Stimulated activated CD8-positive, alpha-beta memory T cell treated with anti-CD3 and anti-CD28 coated beads, Interleukin-7, amount 100 ng/mL, for 1 hour (primary cell): ENCODE measurements around the gene MVB12A.

Experiments used
- DNase-seq, 2 donors: peaks; one replicate each; pipeline ENCODE4 v3.0.0-alpha.2; 2020; ENCODE audit warnings: low read depth in 2 of 2

The MVB12A gene

DNA sequence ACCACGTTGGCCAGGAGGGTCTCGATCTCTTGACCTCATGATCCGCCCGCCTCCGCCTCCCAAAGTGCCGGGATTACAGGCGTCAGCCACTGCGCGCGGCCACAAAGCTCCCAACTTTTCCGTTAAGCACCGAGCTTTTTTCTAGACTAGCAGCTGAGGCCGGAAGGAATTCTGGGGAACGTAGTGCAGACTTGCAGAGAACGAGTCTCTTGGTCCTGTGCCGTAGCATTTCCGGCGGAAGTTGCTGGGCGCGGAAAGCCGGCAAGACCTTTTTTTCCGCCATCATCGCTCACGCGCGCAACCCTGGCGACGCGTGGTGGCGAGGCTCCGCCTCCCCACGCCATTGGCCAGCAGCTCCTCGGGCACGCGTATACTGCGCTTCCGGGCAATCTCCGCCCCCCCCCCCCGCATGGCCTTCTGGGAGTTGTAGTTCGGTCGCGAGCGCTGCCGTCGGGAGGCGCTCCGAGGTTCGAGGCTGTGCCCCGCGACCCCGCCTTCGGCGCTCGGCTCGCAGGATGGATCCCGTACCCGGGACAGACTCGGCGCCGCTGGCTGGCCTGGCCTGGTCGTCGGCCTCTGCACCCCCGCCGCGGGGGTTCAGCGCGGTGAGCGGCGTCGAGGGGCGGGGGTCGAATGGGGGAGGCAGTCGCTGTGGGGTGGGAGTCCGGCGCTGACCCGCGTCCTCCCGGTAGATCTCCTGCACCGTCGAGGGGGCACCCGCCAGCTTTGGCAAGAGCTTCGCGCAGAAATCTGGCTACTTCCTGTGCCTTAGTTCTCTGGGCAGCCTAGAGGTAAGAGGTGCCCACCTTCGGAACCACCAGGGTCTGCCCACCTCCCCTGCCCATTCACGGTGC lies at the start of gene MVB12A:
TSS of gene MVB12A (plus strand) at position 427 of the 854 bp plus-strand sequence. CDS start at position 516, 89 bp downstream.
- peak; percentile 88 to 90 for DNase-seq

DNA sequence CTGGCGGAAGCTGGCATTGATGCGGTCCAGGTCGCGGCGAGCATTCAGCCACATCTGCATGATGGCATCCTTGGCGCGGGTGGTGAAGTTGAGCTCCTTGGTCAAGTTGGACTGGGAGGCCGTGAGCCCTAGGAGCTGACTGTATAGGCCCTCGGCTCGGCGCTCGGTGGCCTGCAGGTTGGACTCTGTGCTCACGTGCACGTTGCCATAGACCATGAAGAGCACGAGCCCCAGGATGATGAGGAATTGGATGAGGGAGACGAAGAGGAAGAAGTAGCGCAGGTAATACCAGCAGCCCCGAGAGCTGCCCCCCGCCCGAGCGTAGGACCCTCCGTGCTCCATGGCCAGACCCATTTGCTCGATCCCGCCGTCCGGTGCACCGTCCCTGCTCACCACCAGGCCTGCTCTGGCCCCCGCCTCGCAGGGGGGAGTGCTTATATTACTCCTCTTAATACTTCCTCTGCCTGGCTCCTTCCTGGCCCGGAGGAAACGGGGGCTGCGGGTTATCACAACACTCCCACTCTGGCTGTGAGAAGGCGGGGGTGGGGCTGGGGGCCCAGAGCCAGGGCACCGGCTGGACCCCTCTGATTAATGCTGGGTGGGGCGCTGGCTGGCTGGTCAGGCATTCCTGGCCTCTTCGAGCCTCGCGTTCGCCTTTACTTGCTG lies 42.8 kb upstream of the MVB12A start, which contains the start of gene PLVAP:
TSS of gene PLVAP (minus strand) at position 408 of the 666 bp plus-strand sequence. CDS start at position 354, 54 bp downstream.
- no peak for DNase-seq

DNA sequence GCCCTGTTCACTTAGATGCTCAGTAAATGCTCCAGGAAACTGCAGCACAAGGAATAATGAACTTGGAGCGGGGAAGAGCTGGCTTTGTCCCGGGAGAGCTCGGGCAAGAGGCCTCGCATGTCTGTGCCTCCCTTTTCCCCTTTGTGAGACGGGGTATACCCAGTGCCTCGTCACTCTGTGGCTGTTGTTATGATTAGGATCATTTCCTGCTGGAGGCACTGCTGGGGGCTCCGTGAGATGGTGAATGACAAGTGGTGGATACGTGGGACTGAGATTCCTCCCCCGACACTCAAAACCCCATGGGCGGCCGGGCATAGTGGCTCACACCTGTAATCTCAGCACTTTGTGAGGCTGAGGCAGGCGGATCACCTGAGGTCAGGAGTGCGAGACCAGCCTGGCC lies 41.6 kb upstream of the MVB12A start:
- no peak for DNase-seq

DNA sequence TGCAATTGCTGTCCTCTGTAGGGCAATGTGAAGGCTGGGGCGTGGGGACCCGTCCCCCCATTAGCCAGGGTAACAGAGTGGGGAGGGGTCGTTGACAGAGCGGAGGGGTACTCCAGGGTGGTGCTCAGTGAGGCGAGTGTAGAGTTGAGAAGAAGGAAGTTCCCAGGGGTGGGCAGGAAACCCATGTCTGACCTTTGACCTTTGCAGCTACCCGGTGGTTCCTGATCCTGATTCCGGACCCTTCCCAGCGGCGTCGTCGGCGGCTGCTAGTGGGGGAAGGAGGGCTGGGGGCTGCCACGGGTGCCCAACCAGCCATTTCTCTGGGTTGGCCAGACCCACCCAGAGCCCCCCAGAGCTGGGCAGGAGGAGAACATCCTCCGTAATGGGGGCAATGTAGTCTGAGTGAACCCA lies 40.6 kb upstream of the MVB12A start:
- DNase-seq, result no peak

DNA sequence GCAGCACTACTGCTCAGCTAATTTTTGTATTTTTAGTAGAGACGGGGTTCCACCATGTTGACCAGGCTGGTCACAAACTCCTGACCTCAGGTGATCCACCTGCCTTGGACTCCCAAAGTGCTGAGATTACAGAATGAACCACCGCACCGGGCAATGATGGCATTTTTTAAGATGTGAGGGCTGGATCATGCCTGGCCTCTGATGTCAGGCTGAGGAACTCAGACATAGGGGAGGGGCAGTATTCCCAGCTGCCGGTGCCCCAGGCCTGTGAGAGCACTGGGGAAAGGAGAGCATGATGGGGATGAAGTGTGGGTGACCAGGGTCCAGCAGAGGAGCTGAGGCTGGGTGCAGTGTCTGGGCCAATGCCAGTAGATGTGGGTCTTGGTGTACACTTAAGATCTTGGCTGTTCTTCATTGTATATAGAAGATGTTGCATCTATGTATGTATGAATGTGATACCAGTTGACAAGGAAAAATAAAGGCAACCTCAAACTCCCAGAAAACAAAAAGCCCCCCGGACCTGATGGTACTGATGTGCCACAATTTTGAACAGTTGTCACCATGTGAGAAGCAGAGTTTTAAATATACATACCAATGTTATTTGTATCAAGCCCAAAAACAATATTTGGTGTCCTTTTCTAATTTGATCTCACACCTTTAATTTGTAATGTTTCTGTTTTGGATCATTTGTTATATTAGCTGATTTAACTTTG lies 39.3 kb upstream of the MVB12A start:
- DNase-seq, result no peak

DNA sequence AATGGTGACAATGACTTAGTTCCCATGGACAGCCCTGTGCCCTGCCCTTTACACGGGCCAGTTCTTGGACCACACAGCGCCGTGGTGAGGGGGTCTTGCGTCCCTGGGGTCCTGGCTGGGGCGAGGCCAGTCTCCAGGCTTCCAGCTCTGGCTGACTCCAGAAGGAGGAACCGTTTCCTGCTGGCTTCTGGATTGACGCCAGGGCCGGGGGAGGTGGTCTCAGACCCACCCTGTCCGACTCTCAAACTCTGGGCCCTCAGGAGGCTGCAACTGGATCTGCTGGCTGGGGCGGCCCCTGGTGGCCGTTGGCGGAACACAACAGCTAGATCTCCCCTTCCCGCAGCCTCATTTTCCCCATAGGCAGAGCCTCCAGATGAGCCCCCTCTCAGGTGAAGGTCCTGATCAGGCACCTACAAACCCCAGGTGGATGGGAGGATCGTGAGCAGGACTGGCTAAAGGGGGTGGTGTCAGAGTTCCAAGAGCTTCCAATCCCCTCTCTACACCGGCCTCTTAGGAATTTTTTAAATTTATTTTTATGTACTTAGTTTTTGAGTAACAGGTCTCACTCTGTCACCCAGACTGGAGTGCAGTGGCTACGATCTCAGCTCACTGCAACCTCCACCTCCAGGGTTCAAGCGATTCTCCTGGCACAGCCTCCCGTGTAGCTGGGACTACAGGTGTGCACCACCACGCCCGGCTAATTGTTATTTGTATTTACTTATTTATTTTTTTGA lies 33.8 kb upstream of the MVB12A start:
- DNase-seq, result peak in 1 of 2 donors; percentile 37

DNA sequence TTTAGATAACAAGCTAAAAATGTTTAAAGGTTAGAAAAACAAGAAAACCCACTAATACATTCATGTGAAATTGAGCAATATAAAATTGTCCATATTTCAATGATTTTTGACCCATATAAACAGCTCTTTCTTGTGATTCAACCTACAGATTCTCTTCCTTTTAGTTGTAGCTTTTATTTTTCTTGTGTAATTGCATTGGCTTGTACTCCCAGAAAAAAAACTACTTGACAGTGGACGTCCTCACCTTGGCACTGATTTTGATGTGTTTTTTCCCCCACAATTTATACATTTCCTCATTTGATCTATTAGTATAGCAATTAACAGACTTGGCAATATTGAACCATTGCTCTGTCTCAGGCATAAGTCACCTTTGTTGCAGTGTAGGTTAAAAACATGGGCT lies 30.6 kb upstream of the MVB12A start:
- DNase-seq, result no peak

DNA sequence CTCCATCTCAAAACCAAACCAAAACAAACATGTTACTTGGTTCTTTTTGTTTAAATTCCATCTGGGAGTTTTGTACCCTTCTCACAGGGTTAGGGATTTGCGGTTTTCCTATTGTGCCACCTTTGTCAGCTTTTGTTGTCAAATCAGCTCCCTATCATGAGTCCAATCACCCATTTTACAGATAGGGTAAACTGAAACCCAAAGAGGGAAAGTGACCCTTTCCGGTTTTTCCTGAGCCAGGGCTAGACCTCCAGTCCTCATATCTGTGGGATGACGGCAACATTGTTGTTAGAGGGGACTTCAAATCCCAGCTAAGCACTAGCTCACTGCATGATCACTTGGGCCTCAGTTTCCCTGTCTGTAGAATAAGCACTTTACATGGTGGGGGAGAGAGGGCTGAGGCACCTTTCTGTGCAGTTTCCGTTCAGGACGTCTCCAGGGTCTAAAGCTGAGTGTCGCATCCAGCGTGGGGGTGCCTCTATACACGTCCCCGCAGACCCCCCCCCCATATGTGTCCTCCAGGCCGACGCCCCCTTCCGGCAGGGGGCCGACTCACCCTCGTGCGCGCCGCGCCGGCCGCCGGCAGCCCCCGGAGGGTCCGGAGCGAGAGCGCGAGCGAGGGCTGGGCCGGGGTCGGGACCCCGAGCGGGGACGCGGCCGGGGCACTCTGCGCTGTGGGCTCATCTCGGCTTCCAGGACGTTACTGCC lies 29.7 kb upstream of the MVB12A start:
- DNase-seq, result no peak

DNA sequence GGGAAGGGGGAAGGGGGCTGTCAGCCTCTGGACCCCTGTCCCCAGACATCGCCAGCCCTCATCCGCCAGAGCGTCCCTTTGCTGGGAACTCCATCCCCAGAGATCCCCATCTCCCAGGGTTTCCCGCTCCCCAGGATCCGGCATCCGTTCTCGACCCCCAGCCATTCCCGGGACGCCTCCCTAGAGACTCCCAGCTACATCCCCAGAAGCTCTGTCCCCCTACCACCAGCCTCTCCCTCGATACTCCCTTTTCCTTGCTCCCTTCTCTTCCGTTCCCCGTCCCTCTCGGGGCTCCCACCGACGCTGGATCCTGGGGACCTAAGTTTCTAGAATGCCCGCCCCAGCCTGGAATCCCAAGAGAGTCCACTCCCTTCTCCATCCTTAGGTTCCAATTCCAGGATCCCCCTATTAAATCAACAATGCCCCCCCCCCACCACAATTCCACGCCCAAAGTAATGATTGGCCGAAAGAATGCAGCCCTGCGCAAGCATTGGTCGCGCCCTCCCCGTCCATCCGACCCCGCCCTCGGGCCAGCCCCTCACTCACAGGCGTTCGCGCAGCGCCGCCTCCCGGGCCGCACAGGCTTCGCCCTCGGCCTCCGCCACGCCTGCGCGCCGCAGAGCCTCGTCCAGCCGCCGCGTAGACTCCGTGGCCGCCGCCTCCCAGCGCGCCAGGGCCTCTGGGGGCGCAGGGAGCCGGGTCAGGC lies 29.0 kb upstream of the MVB12A start:
- DNase-seq, result peak; percentile 73 to 76

DNA sequence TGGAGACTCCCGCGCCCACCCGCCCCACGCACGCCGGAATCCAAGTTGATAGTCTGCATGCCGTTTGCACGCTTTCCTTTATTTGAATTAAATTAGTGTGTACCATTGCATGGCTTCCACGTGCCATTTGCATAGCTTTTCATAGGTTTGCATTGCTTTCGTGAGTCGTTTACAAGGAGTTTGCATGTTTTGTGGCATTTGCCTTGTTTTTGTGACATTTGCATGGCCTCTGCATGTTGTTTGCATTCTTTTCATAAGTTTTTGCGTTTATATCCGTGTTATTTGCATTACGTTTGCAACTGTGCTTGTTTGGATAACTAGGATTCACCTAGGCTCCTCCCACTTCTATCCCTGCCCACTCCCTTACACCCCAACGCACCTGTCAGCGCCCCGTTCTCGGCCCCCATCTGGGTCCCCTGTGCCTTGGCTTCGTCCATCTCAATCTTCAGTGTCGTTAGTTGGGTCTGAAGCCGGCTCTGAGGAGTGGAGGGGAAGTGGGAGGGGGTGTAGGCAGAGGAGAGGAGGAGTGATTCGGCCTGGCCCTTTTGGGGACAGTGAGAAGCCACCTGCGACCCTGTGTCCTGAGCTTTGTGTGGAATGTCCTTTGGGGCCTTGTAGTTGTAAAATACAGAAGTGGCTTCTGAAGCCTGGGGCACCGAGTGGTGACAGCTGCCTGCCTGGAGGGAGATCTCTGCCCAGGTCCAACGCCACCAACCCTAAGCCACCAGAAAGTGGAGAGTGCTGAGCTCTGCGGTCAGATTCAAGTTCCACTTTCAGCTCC lies 28.3 kb upstream of the MVB12A start:
- DNase-seq, result no peak

DNA sequence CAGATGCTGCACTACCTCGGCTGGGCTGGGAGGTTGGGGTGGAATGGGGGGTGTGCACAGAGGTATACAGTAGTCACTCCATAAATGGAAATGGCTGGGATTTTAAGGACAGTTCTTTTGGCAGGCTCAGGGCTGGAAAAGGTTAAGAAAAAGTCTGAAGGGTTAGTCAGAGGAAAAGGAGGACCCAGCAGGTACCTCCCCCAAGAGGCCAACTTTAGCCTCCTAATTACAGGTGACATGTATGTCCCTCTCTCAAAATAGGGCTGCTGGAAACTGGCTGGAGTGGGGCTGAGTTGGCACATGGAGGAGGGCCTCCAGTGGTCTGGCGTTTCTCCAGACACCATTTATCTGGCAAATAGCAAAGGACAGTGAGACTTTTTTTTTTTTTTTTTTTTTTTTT lies 26.8 kb upstream of the MVB12A start:
- DNase-seq, result no peak

DNA sequence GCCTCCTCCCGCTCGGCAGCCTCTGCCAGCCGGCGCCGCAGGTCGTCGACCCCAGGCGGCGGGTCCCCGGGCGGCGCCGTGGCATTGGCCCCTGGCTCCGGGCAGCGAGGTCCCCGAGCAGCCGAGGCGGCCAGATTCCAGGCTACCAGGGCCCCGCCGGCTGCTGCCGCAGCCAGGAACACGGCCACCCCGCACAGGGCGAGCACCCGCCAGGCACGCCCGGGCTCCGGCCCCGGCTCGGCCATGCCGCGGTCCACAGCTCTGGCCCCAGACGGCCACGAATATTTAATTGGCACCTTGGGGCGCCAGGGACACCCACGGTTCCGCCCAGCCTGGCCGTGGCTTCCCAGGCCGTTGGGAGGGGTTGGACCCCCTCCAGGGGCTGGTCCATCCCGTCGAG lies 25.9 kb upstream of the MVB12A start, which contains the start of gene CCDC194:
TSS of gene CCDC194 (minus strand) at position 283 of the 400 bp plus-strand sequence. CDS start at position 245, 38 bp downstream.
- DNase-seq, result no peak

DNA sequence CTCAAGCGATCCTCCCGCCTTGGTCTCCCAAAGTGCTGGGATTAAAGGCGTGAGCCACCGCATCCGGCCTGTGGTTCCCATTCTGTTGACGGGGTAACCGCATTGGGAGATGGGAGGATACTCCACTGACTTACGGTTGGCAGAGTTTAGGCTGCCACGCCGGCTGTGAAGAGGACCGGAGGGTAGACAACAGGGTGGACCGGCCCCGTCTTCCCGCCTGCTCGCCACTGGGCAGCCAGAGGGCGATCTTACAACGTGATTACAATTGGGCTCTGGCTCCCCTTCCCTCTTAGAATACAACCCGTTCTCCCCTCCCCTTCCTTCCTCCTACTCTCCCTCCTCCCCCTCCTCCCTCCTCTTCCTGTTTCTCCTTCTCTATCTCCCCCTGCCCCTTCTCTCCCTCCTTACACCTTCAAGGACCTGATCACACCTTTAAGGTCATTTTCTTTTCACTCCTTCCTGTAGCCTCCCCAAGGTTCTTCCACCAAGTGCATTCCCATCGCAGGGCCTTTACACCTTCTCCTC lies 24.9 kb upstream of the MVB12A start:
- DNase-seq, result peak in 1 of 2 donors; percentile 46

DNA sequence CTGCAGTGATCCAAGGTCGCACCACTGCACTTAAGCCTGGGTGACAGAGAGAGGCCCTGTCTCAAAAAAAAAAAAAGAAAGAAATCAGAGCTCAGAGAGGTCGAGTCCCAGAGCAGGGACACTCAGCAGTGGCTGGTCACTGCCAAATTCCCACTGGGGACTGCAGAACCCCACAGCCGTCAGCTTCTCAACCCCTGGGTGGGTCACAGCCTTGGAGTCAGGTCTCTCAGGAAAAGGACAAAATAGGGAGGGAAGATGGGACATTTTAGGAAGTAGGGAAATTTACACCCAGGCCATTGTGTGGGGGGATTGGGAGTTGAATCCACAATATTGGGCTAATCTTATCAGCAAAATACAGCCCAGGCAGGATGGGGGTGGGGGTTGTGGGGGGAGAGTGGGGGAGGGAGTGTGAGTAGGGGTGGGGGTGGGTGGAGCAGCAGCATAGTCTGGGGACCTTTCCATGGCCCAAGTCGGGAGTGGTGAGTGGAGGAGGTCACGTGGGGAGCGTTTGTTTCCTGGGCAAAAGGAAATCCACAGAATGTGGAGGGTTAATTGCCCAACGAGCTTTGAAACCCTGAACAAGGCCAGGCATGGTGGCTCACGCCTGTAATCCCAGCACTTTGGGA lies 20.8 kb upstream of the MVB12A start:
- DNase-seq, result no peak

DNA sequence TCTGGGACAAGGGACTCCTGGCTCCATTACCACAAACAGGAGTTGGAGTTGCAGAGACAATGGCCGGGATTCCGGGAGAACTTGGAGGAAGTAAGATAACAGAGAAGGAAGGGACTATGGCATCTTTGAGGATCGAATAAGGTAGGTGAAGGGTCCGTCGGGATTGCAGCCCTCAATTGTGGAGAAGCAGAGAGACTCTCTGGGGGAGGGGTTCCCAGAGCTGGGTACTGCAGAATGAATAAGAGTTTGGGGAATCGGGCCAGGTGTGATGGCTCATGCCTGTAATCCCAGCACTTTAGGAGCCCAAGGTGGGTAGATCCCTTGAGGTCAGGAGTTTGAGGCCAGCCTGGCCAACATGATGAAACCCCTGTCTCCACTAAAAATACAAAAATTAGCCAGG lies 18.2 kb upstream of the MVB12A start:
- DNase-seq, result no peak

DNA sequence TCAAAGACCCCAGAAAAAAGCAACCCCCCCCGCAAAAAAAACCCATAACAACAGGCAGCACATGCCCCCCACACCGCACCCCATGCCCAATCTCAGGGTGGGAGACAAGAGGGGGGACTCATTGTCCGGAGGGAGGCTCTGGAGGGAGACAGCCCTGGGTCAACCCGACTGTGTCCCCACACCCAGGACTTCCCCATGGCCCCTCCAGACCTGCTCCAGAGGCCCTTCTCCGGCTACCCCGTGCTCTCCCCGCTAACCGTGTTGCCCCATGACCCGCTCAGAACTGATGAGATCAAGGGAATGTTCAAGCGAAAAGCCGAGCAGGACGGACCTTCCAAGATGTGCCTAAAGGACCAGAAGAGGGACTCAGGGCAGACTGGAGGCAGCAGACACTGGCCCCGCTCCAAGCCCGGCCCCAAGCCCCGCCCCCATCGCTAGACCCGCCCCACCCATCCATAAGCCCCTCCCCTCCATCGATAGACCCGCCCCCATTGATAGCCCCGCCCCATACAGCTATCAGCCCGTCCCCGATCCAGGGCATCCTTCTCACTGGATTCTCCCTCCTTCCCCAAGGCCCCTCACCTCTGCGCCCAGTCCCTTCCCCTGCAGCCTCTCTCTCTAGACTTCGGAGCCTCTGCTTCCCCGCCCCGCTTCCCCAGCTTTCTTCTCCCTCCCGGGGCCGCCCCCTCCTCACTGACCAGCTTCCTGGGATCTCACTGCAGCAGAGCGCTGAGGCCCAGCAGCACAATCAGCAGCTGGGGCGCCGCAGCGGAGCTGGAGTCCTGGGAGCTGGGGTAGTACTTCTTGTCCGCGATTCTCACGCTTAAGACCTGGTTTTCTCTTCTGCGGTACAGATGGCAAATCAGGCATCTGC lies 16.6 kb upstream of the MVB12A start:
- DNase-seq, result no peak

DNA sequence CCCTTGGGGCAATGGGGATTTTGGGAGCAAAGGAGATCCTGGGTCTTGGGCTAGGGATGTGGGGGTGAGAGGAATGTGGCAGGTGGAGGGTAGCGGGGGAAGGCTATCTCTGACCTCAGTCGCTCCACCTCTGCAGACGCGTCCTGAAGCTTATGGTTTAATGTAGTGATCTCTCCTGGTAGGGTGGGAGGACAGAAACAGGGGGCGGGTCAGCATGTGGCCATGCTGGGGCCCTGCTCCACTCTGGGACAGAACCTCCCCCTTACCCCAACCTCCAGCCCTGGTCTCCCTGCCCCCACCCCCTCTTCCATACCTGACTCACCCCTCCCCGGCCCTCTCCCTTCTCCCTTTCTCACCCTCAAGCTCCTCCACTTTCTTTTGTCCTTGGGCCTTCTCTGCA lies 15.8 kb upstream of the MVB12A start:
- no peak for DNase-seq
